G401 (cell line): ENCODE results near the gene CD2BP2. TPM values are rescaled to one million over a fixed set of nuclear protein-coding genes. Genes with fewer than 3 reads are reported as not detected.

Source experiments
- total RNA-seq: library from RNA; depleted of rRNA; stranded (reverse); fragments of >200 nt; shearing (Covaris generic); gene quantifications from 2 replicates; pipeline ENCODE4 v1.2.3, GENCODE V29; 2014; rRNA removed

Gene CD2BP2
- total RNA-seq, 1 experiment from 2014 or later, result 84.3 TPM

Other genes with a start within 250 kb of the CD2BP2 start
- 0.12 TPM in 1 of 2 replicates, not detected in the other for gene GDPD3, start 241.8 kb downstream of the CD2BP2 start, total RNA-seq
- 34.6 and 37.0 TPM in 2 replicates for gene MAPK3, start 232.1 kb downstream of the CD2BP2 start, total RNA-seq
- gene CORO1A, start 171.7 kb downstream of the CD2BP2 start, total RNA-seq, result 35.9 and 41.8 TPM in 2 replicates
- 39.0 and 103 TPM in 2 replicates for gene BOLA2B, start 161.6 kb downstream of the CD2BP2 start, total RNA-seq
- gene SLX1A, start 161.4 kb downstream of the CD2BP2 start, total RNA-seq, result 57.9 and 108 TPM in 2 replicates
- gene SULT1A3, start 156.1 kb downstream of the CD2BP2 start, total RNA-seq, result 0.75 and 7.5 TPM in 2 replicates
- gene NPIPB13, start 106.8 kb downstream of the CD2BP2 start, total RNA-seq, result 0.68 TPM in 1 of 2 replicates, not detected in the other
- gene TBC1D10B, start 15.2 kb upstream of the CD2BP2 start, total RNA-seq, result 43.3 and 59.8 TPM in 2 replicates
- gene MYL11, start 19.5 kb upstream of the CD2BP2 start, total RNA-seq, result 0.58 TPM in 1 of 2 replicates, not detected in the other
- gene SEPTIN1, start 27.3 kb upstream of the CD2BP2 start, total RNA-seq, result 0.10 and 0.86 TPM in 2 replicates
- gene ZNF48, start 40.1 kb upstream of the CD2BP2 start, total RNA-seq, result 30.4 and 41.8 TPM in 2 replicates
- gene ZNF771, start 52.3 kb upstream of the CD2BP2 start, total RNA-seq, result 31.6 and 41.2 TPM in 2 replicates
- gene DCTPP1, start 74.7 kb upstream of the CD2BP2 start, total RNA-seq, result 92.0 and 127 TPM in 2 replicates
- gene SEPHS2, start 90.6 kb upstream of the CD2BP2 start, total RNA-seq, result 64.0 and 83.6 TPM in 2 replicates
- gene ITGAL, start 117.4 kb upstream of the CD2BP2 start, total RNA-seq, result not detected in 2 replicates
- 96.8 and 108 TPM in 2 replicates for gene ZNF768, start 171.3 kb upstream of the CD2BP2 start, total RNA-seq
- 0.12 TPM in 1 of 2 replicates, not detected in the other for gene ZNF747, start 179.6 kb upstream of the CD2BP2 start, total RNA-seq
- 5.3 and 9.5 TPM in 2 replicates for gene ZNF764, start 203.1 kb upstream of the CD2BP2 start, total RNA-seq
- 6.9 and 10.2 TPM in 2 replicates for gene ZNF688, start 216.4 kb upstream of the CD2BP2 start, total RNA-seq
- gene ZNF785, start 230.4 kb upstream of the CD2BP2 start, total RNA-seq, result not detected in 2 replicates